ENCODE measurements around the gene BRD4. TPM values are rescaled to one million over a fixed set of nuclear protein-coding genes. Genes with fewer than 3 reads are reported as not detected.
A peak's percentile ranks its signal among the peaks of the same experiment; 100 is the strongest.

BRD4 gene
- total RNA-seq, 4 donors from 2014 or later, result 64.8 to 83.2 (median 73.9) TPM

DNA sequence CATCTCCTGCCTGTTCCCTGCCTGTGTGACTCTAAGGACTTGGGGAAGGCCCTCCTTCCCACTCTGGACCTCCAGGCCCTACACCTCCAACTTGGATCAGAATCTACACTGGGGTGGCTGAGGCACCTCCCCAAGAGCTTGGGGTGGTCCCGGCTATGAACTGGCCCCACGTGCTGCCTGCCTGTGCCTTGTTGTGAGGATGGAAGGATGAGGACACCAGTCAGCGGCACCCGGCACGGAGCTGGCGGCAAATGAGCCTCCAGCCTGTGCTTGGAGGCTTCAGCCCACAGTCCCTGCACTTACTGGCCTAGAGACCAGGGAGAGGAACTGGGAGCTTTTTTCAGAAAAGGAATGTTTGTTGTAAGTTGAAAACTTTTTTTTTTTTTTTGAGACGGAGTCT, 38.8 kb upstream of the BRD4 start:
- intact Hi-C loops (cut with DNase I; ENCODE audit: low total_unique reads) (no loop called here), in situ Hi-C loops (cut with MboI; ENCODE audit: low sequenced_read_pairs in 4 of 4) (loop anchor here in 3 of 4 donors (10.0 to 25.0 kb wide), 3 partner anchors 64 to 191 kb away; no protein-coding TSS in a partner anchor)
- Histone ChIP-seq H3K4me1 (peaks cover 25 to 28% of the 10 kb centered on the region in 2 donors), H3K27ac (peak overlapping the region in 3 of 4 donors; percentile 4 to 97 (median 50)), H3K27me3 (no peaks in the 10 kb centered on the region), H3K4me3 (no peak overlapping the region), H3K9me3 (no peaks in the 10 kb centered on the region), H3K36me3 (peaks cover 5 to 73% of the 10 kb centered on the region in 2 donors)
- no peak for ATAC-seq
- TF ChIP-seq, protein P1, sequence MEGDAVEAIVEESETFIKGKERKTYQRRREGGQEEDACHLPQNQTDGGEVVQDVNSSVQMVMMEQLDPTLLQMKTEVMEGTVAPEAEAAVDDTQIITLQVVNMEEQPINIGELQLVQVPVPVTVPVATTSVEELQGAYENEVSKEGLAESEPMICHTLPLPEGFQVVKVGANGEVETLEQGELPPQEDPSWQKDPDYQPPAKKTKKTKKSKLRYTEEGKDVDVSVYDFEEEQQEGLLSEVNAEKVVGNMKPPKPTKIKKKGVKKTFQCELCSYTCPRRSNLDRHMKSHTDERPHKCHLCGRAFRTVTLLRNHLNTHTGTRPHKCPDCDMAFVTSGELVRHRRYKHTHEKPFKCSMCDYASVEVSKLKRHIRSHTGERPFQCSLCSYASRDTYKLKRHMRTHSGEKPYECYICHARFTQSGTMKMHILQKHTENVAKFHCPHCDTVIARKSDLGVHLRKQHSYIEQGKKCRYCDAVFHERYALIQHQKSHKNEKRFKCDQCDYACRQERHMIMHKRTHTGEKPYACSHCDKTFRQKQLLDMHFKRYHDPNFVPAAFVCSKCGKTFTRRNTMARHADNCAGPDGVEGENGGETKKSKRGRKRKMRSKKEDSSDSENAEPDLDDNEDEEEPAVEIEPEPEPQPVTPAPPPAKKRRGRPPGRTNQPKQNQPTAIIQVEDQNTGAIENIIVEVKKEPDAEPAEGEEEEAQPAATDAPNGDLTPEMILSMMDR (IDR thresholded peaks at IDR 0.05 in 4 of 5, conservative IDR thresholded peaks at IDR 0.05 in 1 of 5), result no peak
- TF ChIP-seq POLR2A (IDR thresholded peaks at IDR 0.05), result no peak
- no peak for DNase-seq

DNA sequence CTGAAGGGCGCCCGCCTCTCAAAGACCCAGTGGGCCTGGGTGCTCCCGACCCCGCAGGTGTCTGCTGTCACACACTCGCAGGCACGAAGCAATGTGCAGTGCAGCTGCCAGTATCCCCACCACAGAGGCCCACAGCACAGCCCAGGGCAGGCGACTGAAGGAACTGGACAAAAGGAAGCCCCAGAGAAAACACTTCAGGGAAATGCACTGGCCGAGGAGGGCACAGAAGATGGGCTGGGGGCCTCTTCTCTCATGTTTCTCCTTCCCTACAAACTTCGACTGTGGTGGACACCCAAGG, 37.2 kb upstream of the BRD4 start:
- no peaks in the 10 kb centered on the region for H3K27me3 ChIP-seq
- in situ Hi-C loops (cut with MboI; ENCODE audit: low sequenced_read_pairs in 4 of 4) (loop anchor here in 2 of 4 donors (25.0 kb wide), 2 partner anchors 107 to 193 kb away; no protein-coding TSS in a partner anchor), intact Hi-C loops (cut with DNase I; ENCODE audit: low total_unique reads) (no loop called here)
- H3K4me3 ChIP-seq, result no peak overlapping the region
- H3K9me3 ChIP-seq, result no peaks in the 10 kb centered on the region
- H3K27ac ChIP-seq, result no peak overlapping the region
- H3K4me1 ChIP-seq, result peaks cover 10 to 12% of the 10 kb centered on the region in 2 donors
- DNase-seq (no peak), ATAC-seq (no peak)
- TF ChIP-seq, protein P1 (IDR thresholded peaks at IDR 0.05 in 4 of 5, conservative IDR thresholded peaks at IDR 0.05 in 1 of 5), result no peak
- no peak for TF ChIP-seq POLR2A (IDR thresholded peaks at IDR 0.05)
- H3K36me3 ChIP-seq, result peaks cover 5 to 89% of the 10 kb centered on the region in 2 donors

DNA sequence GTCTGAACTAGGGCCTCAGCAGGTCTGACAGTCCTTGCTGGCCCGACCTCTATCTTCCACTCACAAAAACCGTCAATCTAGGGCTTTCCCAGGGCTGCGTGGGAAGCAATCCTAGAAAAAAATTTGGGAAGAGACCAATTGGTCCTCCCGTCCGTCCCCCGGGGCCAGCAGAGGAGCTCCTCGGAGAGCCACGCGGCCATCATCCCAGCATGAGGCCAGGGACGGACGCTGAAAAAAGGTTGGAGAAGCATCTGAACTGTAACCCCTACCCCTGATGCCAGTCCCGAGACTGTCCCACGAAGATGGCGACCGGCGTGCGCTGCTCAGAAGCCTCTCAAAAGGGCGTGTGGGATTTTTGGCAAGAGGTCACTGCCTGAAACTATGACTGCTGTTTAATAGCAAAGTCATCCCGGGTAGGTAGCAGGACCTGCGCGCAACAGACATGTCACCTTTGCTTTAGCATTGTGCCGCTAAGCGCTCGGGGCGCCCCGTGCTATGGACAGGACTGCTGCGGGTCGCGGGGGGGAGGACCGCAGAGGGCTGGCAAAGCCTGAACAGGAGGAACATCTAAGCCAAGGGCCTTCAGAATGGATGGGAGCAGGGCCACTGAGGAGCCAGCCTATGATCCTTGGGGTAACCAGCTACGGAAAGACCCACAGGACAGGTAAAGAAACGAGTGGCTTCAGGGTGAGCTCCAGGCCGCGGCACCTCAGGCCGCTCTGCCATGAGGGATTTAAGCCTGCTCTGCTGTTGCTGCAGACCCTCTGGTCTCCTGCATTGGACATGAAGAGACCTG, 36.7 kb upstream of the BRD4 start:
- no peaks in the 10 kb centered on the region for H3K27me3 ChIP-seq
- no peak for TF ChIP-seq POLR2A (IDR thresholded peaks at IDR 0.05)
- TF ChIP-seq, protein P1 (IDR thresholded peaks at IDR 0.05 in 4 of 5, conservative IDR thresholded peaks at IDR 0.05 in 1 of 5), result no peak
- H3K9me3 ChIP-seq, result no peaks in the 10 kb centered on the region
- H3K36me3 ChIP-seq, result peaks cover 5 to 93% of the 10 kb centered on the region in 2 donors
- H3K27ac ChIP-seq, result no peak overlapping the region
- in situ Hi-C loops (cut with MboI; ENCODE audit: low sequenced_read_pairs in 4 of 4), result loop anchor here in 2 of 4 donors (25.0 kb wide), 2 partner anchors 107 to 193 kb away; no protein-coding TSS in a partner anchor
- intact Hi-C loops (cut with DNase I; ENCODE audit: low total_unique reads), result no loop called here
- H3K4me3 ChIP-seq, result no peak overlapping the region
- ATAC-seq (no peak), DNase-seq (no peak)
- peaks cover 4 to 7% of the 10 kb centered on the region in 2 donors for H3K4me1 ChIP-seq

DNA sequence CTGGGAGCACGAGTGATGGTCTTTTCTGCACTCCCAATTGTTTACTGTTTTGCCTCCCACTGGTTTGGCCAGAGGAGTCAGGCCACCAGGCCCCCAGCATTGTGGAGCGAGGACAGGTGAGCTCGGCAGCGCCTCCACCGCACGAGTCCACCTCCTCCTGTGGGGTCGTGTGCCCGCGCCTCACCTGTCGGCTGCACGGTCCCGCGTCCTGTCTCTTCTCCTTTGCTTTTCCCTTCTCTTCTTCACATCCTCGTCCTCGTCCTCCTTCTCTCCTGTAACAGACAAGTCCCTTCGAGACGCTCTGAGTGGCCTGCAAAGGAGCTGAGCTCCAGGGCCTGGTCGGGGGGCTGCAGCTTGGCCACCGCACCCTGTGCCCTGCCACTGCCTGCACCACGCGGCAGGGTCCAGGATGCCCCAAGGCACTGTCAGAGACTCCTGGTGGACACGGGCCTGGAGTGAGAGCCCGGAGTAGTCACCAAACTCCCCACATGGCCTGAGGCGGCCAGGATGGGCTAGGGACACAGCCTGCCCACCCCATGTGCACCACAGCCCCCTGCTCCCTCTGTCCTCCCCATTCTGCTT, 35.8 kb upstream of the BRD4 start:
- no peaks in the 10 kb centered on the region for H3K9me3 ChIP-seq
- no peaks in the 10 kb centered on the region for H3K27me3 ChIP-seq
- ATAC-seq, result no peak
- H3K4me3 ChIP-seq, result no peak overlapping the region
- DNase-seq, result no peak
- in situ Hi-C loops (cut with MboI; ENCODE audit: low sequenced_read_pairs in 4 of 4), result loop anchor here in 2 of 4 donors (25.0 kb wide), 2 partner anchors 106 to 194 kb away; no protein-coding TSS in a partner anchor
- intact Hi-C loops (cut with DNase I; ENCODE audit: low total_unique reads), result no loop called here
- TF ChIP-seq POLR2A (IDR thresholded peaks at IDR 0.05), result no peak
- TF ChIP-seq, protein P1 (IDR thresholded peaks at IDR 0.05 in 4 of 5, conservative IDR thresholded peaks at IDR 0.05 in 1 of 5), result no peak
- no peak overlapping the region for H3K27ac ChIP-seq
- peaks cover 5 to 84% of the 10 kb centered on the region in 2 donors for H3K36me3 ChIP-seq
- peaks cover 0 to 4% of the 10 kb centered on the region in 2 donors for H3K4me1 ChIP-seq

All from gastrocnemius medialis (tissue), 4 donors.